Stimulated activated CD8-positive, alpha-beta memory T cell treated with anti-CD3 and anti-CD28 coated beads, Interleukin-2, amount 100 ng/mL, for 1 hour (primary cell): ENCODE measurements around the gene SYCE1L.
"Not testable (repeated sequence)": the region's sequence is repeated elsewhere in the genome, so short reads cannot be mapped to it uniquely, and the experiment has no call there.

Source experiments
- DNase-seq, 2 donors: peaks; one replicate each; pipeline ENCODE4 v3.0.0-alpha.2; 2020; ENCODE audit warnings: low read depth in 2 of 2

SYCE1L gene

DNA sequence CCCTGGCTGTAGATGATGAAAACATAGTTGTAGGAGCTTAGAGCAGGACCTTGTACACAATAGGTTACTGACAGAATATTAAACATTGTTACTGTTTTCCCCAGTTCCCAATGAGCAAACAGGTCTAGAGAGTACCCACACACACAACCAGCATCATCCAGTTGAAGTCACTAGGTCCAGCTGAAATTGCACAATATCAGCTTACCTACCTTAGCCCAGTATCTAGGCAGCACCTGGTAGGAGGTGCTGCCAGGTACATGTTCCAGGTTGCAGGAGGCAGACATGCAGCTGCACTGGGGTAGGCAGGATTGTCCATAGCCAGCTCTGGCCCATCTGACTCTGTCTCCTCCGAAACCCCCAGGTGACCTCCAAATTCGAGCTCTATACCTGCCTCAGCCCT lies 1.5 kb upstream of the SYCE1L start:
- DNase-seq, result no peak

DNA sequence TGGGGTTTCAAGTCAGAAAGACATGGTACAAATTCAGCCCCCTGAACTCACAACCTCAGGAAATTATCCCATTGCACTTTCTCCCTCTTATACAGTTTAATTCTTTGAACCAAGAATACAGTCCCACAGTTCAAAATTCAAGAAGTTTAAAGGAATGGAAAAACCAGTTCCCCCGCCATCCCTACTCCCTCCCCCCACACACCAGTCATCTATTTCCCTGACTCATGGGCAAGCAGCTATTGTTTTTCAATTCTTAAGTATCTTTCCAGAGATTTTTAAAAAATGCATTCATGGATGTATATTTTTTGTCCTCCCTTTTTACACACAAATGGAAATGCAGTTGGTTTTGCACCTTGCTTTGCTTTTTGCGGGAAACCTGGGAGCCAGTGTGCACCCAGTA lies 7.3 kb downstream of the SYCE1L start:
- DNase-seq, result no peak

DNA sequence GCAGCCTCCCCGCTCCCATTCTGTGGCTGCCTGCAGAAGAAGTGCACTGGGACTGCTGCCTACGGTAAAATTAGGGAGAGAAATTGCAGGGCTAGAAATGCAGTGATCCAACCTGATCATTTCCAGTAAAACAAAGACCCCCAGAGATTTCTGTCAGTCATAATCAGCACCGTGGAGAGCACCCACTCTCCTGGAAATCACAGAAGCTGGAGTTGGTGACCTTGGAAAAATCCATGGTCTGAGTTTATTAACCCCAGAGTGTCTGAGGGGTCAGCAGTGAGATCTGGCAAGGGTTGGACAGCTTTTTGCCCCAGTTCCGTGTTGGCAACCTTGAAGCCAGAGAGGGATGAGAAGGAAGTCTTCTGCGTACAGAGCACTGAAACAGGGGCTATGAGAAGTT lies 7.8 kb downstream of the SYCE1L start:
- DNase-seq, result no peak

DNA sequence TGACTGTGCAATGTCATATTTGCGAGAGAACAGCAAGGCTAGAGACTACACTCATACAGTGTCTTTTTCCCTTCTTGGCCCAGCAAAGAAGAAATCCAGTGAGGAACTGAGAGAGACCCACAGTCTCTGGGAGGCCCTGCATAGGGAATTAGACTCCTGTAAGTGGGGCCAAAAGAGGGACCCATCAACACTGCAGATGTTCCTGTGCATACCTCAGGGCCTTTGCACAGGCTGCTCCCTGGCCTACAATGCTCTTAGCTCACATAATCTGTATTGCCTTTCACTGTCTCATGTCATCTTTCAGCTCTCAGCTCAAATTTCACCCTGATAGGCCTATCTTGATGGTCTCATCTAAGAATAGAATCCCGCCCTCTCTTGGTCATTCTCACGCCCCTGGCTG lies 9.2 kb downstream of the SYCE1L start:
- DNase-seq, result no peak

DNA sequence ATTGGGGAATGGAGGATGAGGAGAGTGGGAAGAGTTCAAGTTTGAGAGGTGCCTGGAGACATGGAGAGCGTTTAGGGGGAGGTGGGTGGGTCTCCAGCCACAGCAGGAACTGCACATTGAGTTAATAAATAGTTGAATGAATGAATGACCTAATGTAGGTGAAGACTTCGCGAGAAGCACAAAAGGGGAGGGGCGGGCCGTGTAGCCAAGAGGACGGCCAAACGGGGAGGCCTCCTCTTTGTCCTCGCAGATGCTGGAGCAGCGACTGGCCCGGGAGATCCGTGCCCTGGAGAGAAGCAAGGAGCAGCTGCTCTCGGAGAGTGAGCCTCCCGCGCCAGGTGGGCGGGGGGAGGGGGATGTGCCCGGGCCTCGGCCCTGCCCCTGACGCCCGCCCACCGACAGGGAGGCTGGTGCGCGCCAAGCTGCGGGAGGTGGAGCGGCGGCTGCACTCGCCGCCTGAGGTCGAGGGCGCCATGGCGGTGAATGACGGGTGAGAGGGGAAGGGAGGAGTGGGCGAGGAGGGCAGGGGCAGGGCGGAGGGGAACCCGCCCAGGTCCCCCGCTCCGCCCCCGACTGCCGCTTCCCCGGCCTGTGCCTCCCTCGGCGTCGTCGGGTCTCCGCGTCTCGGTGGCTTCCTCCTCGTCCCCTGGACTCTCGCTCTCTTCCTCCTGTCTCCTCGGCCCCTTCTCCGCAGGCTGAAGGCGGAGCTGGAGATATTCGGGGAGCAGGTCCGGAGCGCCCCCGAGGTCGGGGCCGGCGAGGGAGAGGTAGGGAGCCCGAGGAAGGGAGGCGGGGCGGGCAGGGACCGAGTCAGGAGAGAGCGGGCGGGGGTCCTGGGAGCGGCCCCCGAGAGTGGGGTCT lies 12.9 kb downstream of the SYCE1L start:
- DNase-seq, result peak; percentile 34 to 57

DNA sequence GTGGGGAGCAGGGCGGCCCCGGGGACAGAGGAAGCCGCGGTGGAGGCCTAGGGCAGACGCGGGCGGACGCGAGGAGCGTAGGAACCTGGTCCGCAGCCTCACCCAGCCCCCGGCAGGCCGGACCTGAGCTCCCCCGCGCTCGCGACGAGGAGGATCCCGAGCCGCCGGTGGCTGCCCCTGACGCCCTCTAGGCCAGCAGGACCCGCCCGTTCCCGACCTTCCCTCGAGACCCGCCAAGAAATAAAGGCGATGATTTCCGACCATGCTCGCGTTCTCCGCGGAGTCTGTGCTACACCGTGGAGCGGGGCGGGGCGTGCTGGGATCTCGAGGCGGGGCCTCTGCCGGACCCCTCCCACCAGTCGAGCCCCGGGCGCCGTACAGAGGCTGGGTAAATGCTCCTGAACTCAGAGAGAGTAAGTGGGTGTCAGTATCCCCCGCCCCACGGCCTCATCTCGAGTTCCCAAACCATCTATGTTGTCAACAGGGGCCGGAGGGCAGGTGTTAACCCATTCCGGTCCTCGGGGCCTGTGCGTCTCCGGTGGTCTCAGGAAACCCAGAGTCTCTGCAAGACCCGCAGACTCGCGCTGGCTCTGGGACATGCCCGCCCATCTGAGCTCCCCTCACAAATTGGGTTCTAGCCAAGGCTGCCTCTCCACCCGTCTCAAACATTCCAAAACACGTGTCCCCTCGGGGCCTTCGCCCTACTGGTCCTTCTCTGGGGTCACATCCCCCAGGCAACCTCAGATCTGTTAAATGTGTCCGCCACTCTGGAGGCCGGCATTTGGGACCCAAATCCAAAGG lies 13.7 kb downstream of the SYCE1L start:
- peak in 1 of 2 donors; percentile 62 for DNase-seq

DNA sequence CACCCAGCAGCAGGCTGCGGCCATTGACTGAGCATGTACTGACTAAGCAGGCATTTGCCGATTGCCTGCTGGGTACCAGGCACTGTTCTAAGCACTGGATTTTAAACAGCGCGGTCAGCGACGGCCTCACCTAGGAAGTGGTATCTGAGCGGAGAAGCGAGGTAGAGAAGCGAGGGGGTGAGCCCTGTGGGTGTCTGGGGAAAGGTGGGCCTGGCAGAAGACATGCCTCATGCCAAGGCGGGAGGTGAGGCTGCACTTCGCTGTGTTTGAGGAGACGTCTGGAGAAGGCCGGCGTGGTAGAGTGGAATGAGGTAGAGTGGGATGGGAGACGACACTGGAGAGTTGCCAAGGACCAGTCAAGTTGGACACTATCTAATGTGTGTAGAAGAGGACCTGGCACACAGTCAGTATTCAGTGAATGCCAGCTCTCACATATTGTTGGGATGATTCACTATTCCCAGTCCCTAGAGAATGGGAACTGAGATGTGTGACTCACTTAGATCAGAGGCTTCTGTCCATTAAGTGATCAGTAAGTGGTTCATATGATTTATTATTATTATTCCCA lies 14.4 kb downstream of the SYCE1L start:
- DNase-seq, result no peak

DNA sequence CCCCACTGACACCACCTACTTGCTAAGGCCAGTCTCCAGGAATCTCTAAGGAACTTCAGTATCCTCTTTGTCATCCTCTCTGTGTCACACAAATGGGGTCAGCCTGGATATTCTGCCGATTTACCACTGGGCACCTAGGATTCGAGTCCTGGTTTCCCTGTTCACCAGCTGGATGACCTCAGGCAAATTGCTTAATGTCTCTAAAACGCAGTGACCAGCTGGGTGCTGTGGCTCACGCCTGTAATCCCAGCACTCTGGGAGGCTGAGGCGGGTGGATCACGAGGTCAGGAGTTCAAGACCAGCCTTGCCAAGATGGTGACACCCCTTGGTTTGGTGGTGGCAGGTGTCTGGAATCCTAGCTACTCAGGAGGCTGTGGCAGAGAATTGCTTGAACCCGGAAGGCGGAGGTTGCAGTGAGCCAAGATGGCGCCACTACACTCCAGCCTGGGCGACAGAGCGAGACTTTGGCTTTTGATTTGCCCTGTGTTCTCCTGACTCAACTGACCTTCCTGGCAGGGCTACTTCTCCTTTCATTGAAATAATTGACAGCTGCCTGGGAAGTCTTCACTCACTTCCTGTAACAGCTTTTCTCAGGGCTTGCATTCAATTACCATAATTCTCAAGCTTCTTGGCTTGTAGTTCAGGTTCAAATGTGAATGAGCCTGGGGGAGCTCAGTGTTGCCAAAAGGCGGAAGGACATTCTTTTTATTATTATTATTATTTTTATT lies 15.4 kb downstream of the SYCE1L start:
- DNase-seq, result no peak

DNA sequence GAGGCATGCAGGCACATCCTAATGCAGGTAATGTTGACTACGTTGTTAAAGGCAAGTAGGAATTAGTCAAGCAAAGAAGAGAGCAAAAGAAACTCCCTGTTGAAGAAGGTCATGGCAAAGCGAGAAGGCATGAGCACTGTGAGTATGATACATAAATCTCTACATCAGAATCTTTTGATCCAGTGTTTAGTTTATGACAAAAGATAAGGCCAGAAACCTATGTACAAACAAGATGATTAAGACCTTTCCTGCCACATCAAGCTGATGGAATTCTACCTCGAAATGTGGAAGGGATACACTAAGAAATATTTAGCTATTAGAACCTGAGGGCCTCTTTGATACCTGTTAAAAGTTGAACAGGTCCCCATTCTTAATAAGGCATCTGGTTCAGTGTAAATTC lies 20.2 kb downstream of the SYCE1L start:
- DNase-seq, result no peak

DNA sequence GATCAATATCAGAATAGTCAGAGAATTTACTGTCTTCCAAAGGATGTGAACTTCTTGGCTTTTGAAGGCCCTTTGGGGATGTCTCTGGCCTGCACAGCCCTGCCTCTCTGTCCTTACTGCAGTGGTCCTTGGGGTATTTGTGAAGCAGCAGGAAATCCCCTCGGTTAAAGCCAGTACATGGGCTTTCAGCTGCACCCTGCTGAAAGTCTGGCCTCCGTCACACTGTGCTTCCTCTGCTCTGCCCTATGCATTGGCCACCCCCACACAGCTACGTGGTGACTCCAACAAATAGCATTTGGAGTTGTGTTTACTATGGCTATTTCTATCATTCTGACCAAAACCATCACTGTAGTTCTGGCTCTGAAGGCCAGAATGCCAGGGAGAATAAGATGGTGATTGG lies 21.2 kb downstream of the SYCE1L start:
- no peak for DNase-seq

DNA sequence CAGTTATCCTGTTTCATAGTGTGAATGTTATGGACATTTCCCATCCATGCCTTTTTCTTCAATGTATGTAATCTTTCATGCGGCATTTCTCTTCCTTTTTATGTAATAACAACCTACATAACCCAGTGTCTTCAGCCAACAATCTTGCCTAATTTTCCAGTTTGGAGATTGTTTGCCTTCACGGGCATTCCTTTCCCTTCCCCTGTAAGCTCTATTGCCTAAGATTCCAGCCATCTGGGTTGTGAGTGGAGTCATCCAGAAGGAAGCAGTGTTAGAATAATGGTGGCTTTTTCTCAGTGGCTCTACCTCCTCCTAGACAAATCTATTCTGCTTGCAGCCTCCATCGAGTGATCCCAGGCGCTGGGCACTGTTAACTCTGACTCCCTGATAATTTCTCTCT lies 22.3 kb downstream of the SYCE1L start:
- no peak for DNase-seq

DNA sequence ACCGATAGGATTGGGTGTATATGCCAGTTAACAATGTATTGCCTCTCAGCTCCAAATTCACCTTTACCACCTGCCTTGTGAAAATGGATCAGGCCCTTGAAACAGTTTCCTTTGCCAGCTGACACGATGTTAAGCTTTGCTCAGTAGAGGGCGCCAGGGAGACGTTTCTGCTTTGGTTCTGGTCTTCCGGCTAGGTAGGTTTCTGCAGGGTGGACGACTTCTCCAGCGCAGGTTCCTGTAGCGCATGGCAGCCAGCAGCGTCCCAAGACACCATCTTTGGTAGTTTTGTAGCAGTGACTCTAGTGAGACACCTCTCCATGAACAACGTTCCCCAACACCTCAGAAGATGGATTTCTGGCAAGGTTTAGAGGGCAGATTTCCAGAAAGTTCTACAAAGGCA lies 24.0 kb downstream of the SYCE1L start:
- DNase-seq, result no peak

DNA sequence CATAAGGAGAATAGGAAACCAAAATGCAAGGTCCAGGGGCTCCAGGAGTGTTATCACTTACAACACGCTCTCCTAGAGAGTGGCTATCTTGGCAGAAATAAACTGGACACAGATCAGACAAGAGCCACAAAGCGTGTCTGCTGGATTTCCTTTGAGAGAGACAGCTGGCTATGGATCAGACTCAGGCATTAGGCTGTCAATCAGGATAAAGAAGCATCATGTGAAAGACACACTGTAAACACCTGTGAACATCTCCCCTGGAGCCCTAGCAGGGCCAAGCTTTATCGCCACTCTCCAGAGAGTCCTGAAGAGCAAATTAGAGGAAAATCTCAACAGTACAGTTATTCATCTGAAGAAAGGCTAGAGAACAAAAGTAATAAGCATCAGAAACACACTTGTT lies 26.0 kb downstream of the SYCE1L start:
- DNase-seq, result no peak

DNA sequence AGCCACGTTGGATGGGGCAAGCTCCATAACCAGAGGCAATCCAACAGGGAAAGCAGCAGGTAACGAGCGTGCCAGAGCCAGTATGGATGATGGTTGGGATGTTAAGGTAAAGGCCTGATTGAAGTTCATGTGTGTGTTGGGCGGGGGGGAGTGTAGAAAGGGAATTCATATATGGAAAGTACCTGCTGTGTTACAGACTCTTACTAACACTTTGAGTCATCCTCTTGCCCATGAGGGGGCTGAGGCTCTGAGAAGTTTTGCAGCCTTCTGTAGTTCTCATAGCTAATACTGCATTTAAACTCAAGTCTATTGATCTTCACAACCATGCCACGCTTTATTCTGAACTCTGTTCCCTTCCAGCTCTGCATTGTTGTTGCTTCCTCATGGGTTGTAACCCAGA lies 28.5 kb downstream of the SYCE1L start:
- no peak for DNase-seq

DNA sequence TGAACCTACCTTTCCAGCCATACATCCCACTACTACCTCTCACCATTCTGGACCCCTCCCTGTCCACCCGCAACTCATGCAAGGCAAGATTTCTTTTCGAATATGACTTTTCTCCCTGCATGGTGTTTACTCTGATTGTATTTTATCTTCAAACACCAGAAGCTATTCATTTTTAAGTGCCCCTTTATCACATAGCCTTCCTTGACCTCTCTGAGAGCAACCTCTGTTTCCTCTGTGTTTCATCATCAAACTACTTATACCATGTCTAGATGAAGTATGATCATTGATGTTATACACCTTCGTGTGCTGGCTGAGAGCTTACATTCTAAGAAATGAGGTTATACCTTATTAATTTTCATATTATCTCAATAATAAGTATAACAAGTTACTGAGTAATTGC lies 31.8 kb downstream of the SYCE1L start:
- no peak for DNase-seq

DNA sequence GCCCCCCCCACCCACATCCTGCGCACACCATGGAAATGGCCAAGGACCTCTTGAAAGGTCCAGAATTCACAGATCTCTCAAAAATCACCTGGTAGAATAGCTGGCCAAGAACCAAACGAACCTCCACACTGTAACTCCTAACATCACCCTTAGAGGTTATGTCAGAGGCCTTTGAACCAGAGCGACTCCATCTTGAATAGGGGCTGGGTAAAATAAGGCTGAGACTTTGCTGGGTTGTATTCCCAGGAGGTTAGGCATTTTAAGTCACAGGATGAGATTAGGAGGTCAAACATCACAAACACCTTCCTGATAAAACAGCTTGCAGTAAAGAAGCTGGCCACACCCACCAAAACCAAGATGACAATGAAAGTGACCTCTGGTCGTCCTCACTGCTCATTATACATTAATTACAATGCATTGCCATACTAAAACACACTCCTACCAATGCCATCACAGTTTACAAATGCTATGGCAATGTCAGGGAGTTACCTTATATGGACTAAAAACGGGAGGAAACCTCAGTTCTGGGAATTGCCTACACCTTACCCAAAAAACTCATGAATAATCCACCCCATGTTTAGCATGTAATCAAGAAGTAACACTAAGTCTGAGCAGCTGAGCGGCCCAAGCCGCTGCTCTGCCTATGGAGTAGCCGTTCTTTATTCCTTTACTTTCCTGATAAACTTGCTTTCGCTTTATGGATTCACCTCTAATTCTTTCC lies 34.8 kb downstream of the SYCE1L start:
- DNase-seq, result no peak

DNA sequence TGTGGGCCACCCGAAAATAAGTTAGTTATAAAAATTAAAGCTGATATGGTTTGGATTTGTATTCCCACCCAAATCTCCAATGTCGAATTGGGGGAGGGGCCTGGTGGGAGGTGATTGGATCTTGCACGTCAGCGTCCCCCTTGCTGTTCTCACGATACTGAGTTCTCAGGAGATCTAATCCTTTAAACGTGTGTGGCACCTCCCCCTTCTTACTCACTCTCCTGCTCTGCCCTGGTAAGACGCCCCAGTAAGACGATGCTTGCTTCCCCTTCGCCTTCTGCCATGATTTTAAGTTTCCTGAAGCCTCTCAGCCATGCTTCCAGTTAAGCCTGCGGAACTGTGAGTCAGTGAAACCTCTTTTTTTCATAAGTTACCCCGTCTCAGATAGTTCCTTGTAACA lies 35.4 kb downstream of the SYCE1L start:
- DNase-seq, result no peak

DNA sequence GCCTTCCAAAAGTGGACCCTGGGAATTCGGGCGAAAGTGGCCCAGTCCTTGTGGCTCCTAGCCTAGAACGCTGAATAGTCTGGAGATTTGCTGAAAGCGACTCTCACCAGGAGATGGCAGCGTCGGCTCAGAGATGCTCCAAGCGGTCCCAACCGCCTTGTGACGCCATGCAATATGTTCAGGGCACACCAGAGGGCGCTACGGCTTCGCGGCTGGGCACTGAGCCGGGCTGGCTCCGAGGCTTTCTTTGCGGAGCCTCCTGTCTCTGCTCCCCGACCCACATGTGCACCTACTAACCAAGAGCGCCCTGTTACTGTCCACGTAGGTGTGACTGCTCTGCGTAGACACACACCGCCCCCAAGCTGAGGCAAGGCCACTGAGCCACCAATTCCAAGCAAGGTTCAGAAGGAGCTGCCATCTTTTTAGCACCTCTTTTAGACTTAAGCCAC lies 36.9 kb downstream of the SYCE1L start:
- peak; percentile 71 to 78 for DNase-seq

DNA sequence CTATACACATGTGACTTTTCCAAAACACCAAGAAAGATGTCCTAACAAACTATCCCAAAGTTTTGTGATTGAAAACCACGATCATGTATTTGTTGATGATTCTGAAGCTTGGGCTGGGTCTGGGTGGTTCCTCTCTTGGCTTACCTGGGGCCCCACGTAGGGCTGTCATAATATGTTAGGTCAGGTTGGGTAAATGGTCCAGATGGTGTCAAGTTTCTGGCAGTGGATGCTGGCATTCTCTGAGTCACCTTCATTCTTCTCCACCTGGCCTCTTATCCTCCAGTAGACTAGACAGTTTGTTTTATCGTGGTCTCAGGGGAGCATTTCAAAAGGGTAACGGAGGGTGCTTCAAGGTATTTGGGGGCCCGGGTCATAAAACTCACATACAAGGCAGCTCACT lies 39.4 kb downstream of the SYCE1L start:
- no peak for DNase-seq

DNA sequence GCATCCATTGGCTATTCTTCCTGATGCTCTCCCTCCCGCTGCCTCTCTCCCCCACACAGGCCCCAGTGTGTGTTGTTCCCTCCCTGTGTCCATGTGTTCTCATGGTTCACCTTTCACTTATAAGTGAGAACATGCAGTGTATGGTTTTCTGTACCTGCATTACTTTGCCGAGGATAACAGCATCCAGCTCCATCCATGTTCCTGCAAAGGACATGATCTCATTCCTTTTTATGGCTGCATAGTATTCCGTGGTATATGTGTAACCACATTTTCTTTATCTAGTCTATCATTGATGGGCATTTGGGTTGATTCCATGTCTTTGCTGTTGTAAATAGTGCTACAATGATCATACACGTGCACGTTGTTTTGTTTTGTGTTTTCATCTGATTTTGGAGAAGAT lies 43.3 kb downstream of the SYCE1L start:
- DNase-seq, result not testable (repeated sequence)

DNA sequence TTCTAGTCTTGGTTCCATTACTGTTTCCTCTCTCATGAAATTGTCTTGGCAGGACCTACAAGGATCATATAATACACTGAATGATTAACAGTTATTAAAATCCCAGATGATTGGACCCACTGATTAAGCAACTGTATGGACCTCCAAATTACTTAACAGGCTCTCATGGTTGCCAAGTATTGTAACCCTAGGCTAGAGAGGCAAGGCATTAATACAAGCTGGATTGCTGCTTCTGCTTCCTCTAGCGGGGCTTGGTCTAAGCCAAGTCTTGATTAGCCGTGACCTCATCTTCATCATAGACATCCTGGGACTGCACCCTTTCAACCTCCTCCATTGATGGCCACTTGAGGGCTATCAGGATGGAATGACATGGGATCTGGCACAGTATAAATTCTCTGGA lies 46.9 kb downstream of the SYCE1L start:
- no peak for DNase-seq
